Measurements from ENCODE around the gene BIN1.

BIN1 gene

DNA sequence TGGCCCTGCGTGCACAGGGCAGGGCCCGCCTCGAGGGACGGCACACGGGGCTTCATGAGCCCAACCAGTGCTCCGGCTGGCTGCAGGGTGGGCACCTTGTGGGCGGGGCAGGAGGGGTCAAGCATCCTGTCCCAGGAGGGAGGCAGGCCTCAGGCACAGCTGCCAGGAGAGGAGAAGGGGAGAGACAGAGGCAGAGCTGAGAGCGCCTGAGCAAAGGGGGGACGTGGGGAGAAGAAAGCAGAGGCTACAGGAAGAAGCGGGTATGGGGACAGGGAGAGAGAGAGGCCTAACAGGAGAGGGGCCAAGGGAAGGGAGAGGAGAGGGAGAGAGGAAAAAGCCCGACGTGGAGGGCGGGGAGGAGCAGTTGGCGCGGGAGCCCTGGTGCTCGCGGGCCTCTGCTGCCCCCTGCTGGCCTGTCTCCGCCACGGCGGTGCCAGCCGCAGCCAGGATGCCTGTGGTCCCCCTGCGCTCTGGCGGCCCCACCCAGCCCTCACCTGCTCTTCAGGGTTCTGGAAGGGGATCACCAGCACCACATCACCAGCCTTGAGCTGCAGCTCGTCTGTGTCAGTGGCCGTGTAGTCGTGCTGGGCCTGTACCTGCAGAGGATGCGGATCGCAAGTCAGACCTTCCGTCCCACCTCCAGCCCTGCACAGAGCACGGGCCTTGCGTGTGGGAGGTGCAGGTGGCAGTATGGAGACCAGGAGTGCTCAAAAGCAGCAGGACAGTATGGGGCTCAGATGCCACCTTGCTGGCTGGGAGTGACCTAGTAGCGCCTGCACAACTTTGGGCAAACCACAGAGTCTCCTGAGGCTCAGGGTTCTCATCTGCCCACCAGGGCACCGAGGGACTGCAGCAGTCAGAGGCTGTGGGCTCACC lies 56.8 kb downstream of the BIN1 start:
- in situ Hi-C loops (cut with HindIII; ENCODE audit: low sequenced_read_pairs), result no loop called here

DNA sequence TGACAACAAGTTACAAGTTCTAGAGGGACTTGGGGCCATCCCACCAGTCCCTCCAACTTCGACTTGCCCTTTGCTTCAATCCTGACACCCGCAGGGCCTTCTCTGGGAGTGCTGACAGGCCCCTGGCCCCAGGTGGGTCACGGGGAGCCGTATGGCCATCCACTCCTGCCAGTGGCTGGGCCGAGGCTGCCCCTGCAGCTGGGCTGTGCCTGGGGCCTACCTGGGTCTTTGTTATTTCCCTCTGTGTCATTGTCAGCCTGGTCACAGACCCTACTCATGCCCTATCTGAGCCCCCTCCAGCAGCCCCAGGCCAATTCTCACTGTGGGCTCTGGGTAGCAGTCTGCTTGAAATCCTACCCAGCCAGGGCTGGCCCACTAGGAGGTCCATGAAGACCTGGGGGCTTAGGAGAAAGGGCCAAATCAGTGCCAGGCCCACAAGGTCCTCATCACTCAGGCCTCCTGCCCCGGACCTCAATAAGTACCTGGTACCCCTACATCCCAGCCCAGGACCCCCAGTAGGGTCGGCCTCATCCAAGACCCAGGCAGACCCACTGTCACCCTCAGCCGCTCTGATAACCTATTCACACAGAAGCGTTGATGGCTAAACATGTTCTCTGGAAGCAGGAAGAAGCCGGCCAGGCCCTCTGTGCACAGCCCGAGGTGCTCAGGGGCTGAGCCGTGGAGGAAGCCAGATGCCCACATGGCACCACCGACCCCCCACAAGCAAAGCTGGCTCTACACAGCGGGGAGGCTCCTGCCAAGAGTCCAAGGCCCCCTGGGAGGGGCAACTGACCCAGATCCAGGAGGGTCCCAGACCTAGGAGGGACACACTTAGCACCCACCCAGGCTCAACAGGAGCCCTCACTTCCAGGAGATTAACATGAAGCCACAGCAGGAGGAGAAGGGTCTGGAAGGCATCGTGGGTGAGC lies 57.7 kb downstream of the BIN1 start:
- in situ Hi-C loops (cut with HindIII; ENCODE audit: low sequenced_read_pairs), result no loop called here

DNA sequence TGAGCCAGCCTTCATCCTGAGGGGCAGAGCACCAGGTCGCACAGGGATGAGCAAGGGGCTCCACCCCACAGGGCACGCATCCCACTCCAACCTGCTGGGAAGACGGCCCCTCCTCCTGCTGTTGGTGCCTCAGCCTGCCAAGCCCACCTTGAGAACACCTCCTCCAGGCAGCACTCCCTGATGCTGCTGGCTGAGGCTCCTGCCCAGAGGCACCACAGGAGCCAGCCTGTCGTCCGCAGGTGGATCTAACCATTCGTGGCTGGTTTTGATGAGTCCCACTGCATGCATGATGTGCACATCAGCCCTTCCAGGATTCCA lies 58.4 kb downstream of the BIN1 start:
- in situ Hi-C loops (cut with HindIII; ENCODE audit: low sequenced_read_pairs), result no loop called here

- in situ Hi-C loops (cut with HindIII; ENCODE audit: low sequenced_read_pairs), result no loop called here
These were observed 59.0 kb downstream of the BIN1 start for GRCh38 chr2:127047716-127048617.

DNA sequence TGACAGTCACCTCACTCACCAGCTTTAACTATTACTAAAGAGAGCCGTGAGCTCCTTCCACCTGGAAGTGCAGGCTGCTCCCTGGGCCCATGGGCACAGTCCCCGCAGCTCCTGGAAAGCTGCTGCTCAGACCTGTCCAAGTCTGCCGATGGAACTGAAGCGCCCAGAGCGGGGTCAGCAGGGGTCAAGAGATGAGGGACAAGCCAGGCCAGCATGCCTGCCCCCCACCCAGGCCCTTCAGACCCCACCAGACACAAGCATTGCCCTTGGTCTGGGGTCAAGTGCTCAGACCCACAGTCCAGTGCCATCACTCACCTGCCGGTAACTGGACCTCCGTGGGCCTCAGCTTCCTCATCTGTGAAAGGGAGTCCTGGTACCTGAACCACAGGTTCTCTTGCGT lies 59.9 kb downstream of the BIN1 start:
- in situ Hi-C loops (cut with HindIII; ENCODE audit: low sequenced_read_pairs), result no loop called here

- in situ Hi-C loops (cut with HindIII; ENCODE audit: low sequenced_read_pairs), result no loop called here
These were observed 60.4 kb downstream of the BIN1 start for GRCh38 chr2:127046579-127046978.

- in situ Hi-C loops (cut with HindIII; ENCODE audit: low sequenced_read_pairs), result no loop called here
These were observed 61.0 kb downstream of the BIN1 start for GRCh38 chr2:127045792-127046501.

DNA sequence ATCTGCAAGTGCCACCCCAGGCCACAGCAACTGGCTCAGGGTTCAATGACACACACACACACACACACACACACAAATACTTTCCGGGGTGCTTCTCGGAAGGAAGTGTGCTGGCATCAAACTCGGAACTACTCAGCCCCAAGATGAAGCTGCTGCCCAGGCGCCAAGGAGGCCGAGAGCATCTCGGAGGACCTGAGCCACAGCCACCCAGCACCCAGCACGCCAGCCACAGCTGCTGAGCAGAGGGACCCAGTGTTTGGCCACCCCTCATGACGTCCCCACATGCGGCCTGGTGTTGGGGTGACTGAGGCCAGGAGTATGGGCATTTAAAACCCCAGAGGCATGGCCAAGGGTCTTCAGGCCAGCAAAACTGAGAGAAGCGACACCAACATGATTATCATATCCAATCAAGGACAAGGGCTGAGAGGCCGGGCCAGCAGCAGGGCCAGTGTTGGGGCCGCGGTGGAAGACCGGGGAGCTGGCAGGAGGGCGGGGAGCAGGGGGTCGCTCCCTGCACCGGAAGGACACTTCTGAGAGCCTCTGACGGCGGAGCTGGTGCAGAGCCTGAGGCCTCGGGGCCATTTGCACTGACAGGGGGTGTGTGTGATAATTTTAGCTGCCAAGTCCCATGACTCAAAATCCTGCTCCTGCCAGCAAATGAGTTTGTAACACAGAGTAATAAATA lies 61.8 kb downstream of the BIN1 start:
- in situ Hi-C loops (cut with HindIII; ENCODE audit: low sequenced_read_pairs), result no loop called here

DNA sequence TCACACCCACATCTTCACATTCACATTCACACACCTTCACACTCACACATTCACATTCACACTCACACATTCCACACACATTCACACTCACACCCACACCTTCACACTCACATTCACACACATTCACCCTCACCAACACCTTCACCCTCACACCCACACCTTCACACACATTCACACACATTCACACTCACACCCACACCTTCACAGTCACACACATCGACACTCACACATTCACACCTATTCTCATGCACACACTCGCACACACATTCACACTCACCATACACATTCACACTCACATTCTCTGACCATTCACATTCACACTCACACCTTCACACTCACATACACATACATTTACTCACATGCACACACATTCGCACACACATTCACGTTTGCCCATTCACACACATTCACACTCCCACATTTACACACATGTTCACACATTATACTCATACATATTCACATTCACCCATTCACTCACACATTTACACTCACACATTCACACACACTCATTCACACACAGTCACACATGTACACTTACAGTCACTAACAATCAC lies 62.7 kb downstream of the BIN1 start:
- in situ Hi-C loops (cut with HindIII; ENCODE audit: low sequenced_read_pairs), result no loop called here

- in situ Hi-C loops (cut with HindIII; ENCODE audit: low sequenced_read_pairs), result no loop called here
These were observed 63.4 kb downstream of the BIN1 start for GRCh38 chr2:127043367-127044164.

DNA sequence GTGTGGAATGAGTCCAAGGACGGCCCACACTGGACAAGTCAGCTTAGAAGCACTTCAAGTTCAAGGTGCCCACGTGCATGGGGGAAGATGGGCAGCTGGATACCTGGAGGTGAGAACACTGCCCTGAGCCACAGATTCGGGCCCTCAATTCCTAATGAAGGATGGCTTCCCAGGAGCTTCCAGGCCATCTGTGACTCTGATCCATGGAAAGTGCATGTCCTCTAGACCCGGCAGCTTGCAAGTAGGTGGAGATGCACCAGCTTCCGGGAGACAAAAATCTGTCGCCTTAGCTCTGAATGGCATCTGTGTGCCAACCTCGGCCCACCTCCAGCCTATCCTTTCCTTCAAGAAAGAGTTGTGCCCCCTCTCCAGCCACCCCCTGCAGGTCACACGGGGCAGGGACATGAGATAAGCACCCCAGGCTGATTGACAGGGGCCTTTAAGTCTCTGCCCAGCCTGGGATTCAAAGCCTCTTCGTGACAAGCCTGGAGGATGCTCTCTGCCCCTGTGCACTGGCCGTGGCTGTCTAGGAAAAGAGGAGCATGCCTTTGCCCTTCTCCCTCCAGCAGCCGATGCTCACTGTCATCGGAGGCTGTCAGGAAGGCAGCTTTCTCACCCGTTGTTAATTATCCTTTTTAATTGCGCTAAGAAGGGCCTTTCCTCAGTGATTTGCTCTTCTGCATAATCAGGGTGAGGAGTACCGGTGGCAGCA lies 65.5 kb downstream of the BIN1 start:
- in situ Hi-C loops (cut with HindIII; ENCODE audit: low sequenced_read_pairs), result no loop called here

GRCh38 chr2:127040169-127040568 lies 66.8 kb downstream of the BIN1 start:
- in situ Hi-C loops (cut with HindIII; ENCODE audit: low sequenced_read_pairs), result no loop called here

GRCh38 chr2:127039387-127040031 lies 67.4 kb downstream of the BIN1 start:
- in situ Hi-C loops (cut with HindIII; ENCODE audit: low sequenced_read_pairs), result loop anchor here (5.0 kb wide), 1 partner anchor 52 kb away; no protein-coding TSS in a partner anchor

DNA sequence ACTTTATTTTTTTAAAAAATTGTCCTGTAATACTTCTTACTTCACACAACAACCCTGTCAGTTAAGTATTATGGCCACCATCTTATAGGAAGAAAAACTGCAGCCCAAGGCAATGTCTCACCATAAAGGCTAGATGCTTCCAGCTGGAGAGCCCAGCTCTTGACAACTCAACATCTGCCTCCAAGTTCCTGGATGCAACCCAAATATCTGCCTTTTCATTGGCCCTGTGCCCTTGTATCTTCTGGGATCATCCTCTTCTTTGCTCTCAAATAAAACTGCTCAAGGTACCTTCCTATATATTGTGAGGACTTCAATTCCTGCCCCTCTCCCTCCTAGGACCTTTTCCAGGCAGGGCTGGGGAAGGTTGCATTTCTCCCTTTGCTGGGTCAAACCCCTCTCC lies 69.5 kb downstream of the BIN1 start:
- in situ Hi-C loops (cut with HindIII; ENCODE audit: low sequenced_read_pairs), result loop anchor here (5.0 kb wide), 1 partner anchor 50 kb away; no protein-coding TSS in a partner anchor

DNA sequence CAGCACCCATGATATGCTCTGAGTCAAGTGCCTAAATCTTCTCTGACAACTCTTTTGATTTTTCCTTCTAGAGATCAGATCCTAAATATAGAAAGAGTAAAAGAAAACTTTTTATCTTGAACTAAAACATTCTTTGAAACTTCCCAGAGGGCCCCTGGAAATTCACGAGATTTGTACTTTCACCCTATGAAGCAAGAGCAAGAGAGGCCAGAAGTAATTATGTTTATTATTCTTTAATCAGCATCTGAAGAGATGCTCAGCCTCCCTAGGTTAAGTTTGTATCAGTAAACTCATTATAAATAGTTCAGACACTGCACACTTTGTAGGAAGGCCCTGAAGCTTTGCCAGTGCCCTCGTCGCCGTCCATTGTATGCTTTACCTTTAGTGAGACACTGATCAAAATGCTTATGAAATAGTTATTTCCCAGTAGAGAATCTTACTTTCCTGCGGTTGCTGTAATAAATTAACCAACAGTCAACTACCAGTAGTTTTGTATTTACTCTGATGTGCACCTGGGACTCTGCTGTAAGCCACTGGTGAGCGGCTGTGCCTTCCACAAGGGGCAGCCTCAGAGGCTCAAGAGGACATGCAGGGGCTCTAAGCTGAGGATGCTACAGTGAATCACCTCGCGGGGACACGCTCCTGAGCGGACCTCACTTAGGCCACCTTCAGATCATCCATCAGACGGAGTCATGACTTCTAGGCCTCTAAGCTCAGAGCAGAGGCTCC lies 71.9 kb downstream of the BIN1 start:
- in situ Hi-C loops (cut with HindIII; ENCODE audit: low sequenced_read_pairs), result loop anchor here (5.0 kb wide), 1 partner anchor 48 kb away; no protein-coding TSS in a partner anchor

- in situ Hi-C loops (cut with HindIII; ENCODE audit: low sequenced_read_pairs), result no loop called here
These were observed 72.9 kb downstream of the BIN1 start for GRCh38 chr2:127034051-127034450.

DNA sequence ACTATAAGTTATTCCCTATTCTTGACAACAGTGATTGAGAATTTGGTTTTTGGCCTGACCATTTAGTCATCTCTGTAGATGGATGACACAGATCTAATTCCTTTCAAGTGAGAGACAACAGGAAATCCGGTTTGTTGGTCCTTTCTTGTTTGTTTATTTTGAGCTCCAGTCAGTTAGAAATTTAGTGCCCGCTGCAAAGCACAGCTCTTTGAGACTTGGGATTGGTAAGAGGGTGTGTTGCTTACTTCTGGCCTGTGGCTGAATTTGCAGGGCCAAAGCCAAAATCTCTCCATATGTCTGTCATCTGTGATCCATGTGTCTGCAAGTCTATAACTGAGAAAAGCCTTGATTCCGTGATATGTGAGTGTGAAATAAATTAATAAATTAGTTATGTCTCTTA lies 74.3 kb downstream of the BIN1 start:
- in situ Hi-C loops (cut with HindIII; ENCODE audit: low sequenced_read_pairs), result no loop called here
